HEK293 (cell line): Measurements from ENCODE around the gene NOXO1.

Experiments used
- GLI2 ChIP-seq: fragments of 450-650 bp; formaldehyde crosslinking; IDR thresholded peaks from 2 replicates; pipeline ENCODE4; 2017; ENCODE audit warnings: missing biosample characterization, missing genetic modification characterization, low read depth, borderline replicate concordance
- HIC1 ChIP-seq: fragments of 450-650 bp; formaldehyde crosslinking; IDR thresholded peaks from 2 replicates; pipeline ENCODE4 v1.5.1; 2016; ENCODE audit warnings: missing biosample characterization, missing genetic modification characterization
- IKZF3 ChIP-seq: fragments of 450-650 bp; IDR thresholded peaks from 2 replicates; pipeline ENCODE4 v1.5.0; 2018; ENCODE audit warnings: missing biosample characterization, mild to moderate bottlenecking, missing genetic modification characterization, moderate library complexity
- INSM2 ChIP-seq: fragments of 450-650 bp; formaldehyde crosslinking; IDR thresholded peaks from 2 replicates; pipeline ENCODE4 v1.5.1; 2016; ENCODE audit warnings: missing biosample characterization, missing genetic modification characterization
- KLF17 ChIP-seq: fragments of 450-650 bp; formaldehyde crosslinking; IDR thresholded peaks from 2 replicates; pipeline ENCODE4 v1.5.1; 2016; ENCODE audit warnings: missing biosample characterization, missing genetic modification characterization
- KLF8 ChIP-seq: fragments of 450-650 bp; formaldehyde crosslinking; IDR thresholded peaks from 2 replicates; pipeline ENCODE4 v1.5.1; 2016; ENCODE audit warnings: missing biosample characterization, missing genetic modification characterization
- PRDM6 ChIP-seq: fragments of 450-650 bp; formaldehyde crosslinking; IDR thresholded peaks from 2 replicates; pipeline ENCODE4 v1.5.1; 2017; ENCODE audit warnings: missing biosample characterization, missing genetic modification characterization
- SALL2 ChIP-seq: fragments of 450-650 bp; formaldehyde crosslinking; IDR thresholded peaks from 2 replicates; pipeline ENCODE4 v1.5.0; 2017; ENCODE audit warnings: missing biosample characterization, mild to moderate bottlenecking, missing genetic modification characterization, borderline replicate concordance
- SETDB1 ChIP-seq: IDR thresholded peaks from one replicate; pipeline ENCODE4 v1.6.1; 2017; ENCODE audit warnings: mild to moderate bottlenecking, low read length, moderate library complexity, mixed read lengths; ENCODE audit not compliant: insufficient read length
- ZBTB21 ChIP-seq: fragments of 450-650 bp; formaldehyde crosslinking; IDR thresholded peaks from 2 replicates; pipeline ENCODE4 v1.5.1; 2017; ENCODE audit warnings: missing biosample characterization, missing genetic modification characterization
- ZBTB8A ChIP-seq: fragments of 450-650 bp; formaldehyde crosslinking; IDR thresholded peaks from 2 replicates; pipeline ENCODE4 v1.5.1; 2016; ENCODE audit warnings: missing biosample characterization, missing genetic modification characterization
- ZNF112 ChIP-seq: fragments of 450-650 bp; formaldehyde crosslinking; IDR thresholded peaks from 2 replicates; pipeline ENCODE4 v1.5.0; 2017; ENCODE audit warnings: missing biosample characterization, missing genetic modification characterization
- ZNF155 ChIP-seq: fragments of 450-650 bp; formaldehyde crosslinking; IDR thresholded peaks from 2 replicates; pipeline ENCODE4 v1.5.1; 2016; ENCODE audit warnings: missing biosample characterization, missing genetic modification characterization
- ZNF174 ChIP-seq: fragments of 450-650 bp; formaldehyde crosslinking; IDR thresholded peaks from 2 replicates; pipeline ENCODE4 v1.5.0; 2017; ENCODE audit warnings: missing biosample characterization, mild to moderate bottlenecking, missing genetic modification characterization
- ZNF302 ChIP-seq: fragments of 450-650 bp; formaldehyde crosslinking; IDR thresholded peaks from 2 replicates; pipeline ENCODE4 v1.5.1; 2016; ENCODE audit warnings: missing biosample characterization, missing genetic modification characterization, low read depth
- ZNF311 ChIP-seq: fragments of 450-650 bp; formaldehyde crosslinking; IDR thresholded peaks from 2 replicates; pipeline ENCODE4 v1.5.1; 2017; ENCODE audit warnings: missing biosample characterization, missing genetic modification characterization, borderline replicate concordance
- ZNF37A ChIP-seq: fragments of 450-650 bp; IDR thresholded peaks from 2 replicates; pipeline ENCODE4 v1.5.1; 2018; ENCODE audit warnings: missing biosample characterization, missing genetic modification characterization
- ZNF391 ChIP-seq: fragments of 450-650 bp; formaldehyde crosslinking; IDR thresholded peaks from 2 replicates; pipeline ENCODE4 v1.5.1; 2016; ENCODE audit warnings: low read depth, missing biosample characterization, missing genetic modification characterization, borderline replicate concordance
- ZNF423 ChIP-seq: fragments of 450-650 bp; formaldehyde crosslinking; IDR thresholded peaks from 2 replicates; pipeline ENCODE4 v1.5.1; 2016; ENCODE audit warnings: missing biosample characterization, missing genetic modification characterization
- ZNF426 ChIP-seq: fragments of 450-650 bp; formaldehyde crosslinking; IDR thresholded peaks from 2 replicates; pipeline ENCODE4 v1.5.1; 2017; ENCODE audit warnings: missing biosample characterization, missing genetic modification characterization, mild to moderate bottlenecking, inconsistent platforms, moderate library complexity
- ZNF510 ChIP-seq: fragments of 450-650 bp; formaldehyde crosslinking; IDR thresholded peaks from 2 replicates; pipeline ENCODE4 v1.5.1; 2018; ENCODE audit warnings: mild to moderate bottlenecking, missing genetic modification characterization, missing biosample characterization; ENCODE audit not compliant: insufficient replicate concordance
- ZNF529 ChIP-seq: fragments of 450-650 bp; formaldehyde crosslinking; IDR thresholded peaks from 2 replicates; pipeline ENCODE4 v1.5.1; 2017; ENCODE audit warnings: missing genetic modification characterization, missing biosample characterization; ENCODE audit not compliant: insufficient replicate concordance
- ZNF560 ChIP-seq: fragments of 450-650 bp; formaldehyde crosslinking; IDR thresholded peaks from 2 replicates; pipeline ENCODE4 v1.5.1; 2017; ENCODE audit warnings: missing biosample characterization, missing genetic modification characterization, borderline replicate concordance
- ZNF571 ChIP-seq: fragments of 450-650 bp; formaldehyde crosslinking; IDR thresholded peaks from 2 replicates; pipeline ENCODE4 v1.5.0; 2017; ENCODE audit warnings: missing biosample characterization, missing genetic modification characterization
- ZNF596 ChIP-seq: fragments of 450-650 bp; IDR thresholded peaks from 2 replicates; pipeline ENCODE4 v1.5.0; 2018; ENCODE audit warnings: missing biosample characterization, mild to moderate bottlenecking, missing genetic modification characterization, moderate library complexity
- ZNF621 ChIP-seq: fragments of 450-650 bp; formaldehyde crosslinking; IDR thresholded peaks from 2 replicates; pipeline ENCODE4 v1.5.1; 2017; ENCODE audit warnings: missing biosample characterization, missing genetic modification characterization
- ZNF654 ChIP-seq: fragments of 450-650 bp; formaldehyde crosslinking; IDR thresholded peaks from 2 replicates; pipeline ENCODE4 v1.5.1; 2016; ENCODE audit warnings: low read depth, missing biosample characterization, missing genetic modification characterization
- ZNF658 ChIP-seq: fragments of 450-650 bp; formaldehyde crosslinking; IDR thresholded peaks from 2 replicates; pipeline ENCODE4; 2016; ENCODE audit warnings: missing biosample characterization, missing genetic modification characterization
- ZNF660 ChIP-seq: fragments of 450-650 bp; IDR thresholded peaks from 2 replicates; pipeline ENCODE4 v1.5.1; 2018; ENCODE audit warnings: missing biosample characterization, mild to moderate bottlenecking, missing genetic modification characterization
- ZNF701 ChIP-seq: fragments of 450-650 bp; formaldehyde crosslinking; IDR thresholded peaks from 2 replicates; pipeline ENCODE4 v1.5.1; 2016; ENCODE audit warnings: missing biosample characterization, missing genetic modification characterization
- ZNF704 ChIP-seq: fragments of 450-650 bp; formaldehyde crosslinking; IDR thresholded peaks from 2 replicates; pipeline ENCODE4 v1.5.1; 2016; ENCODE audit warnings: missing biosample characterization, missing genetic modification characterization

The NOXO1 gene

GRCh38 chr16:2023092-2024031 is 42.1 kb upstream of the NOXO1 start (continued):
- TF ChIP-seq ZNF510 (tag by site-specific recombination) (no peak), ZNF701 (tag by site-specific recombination) (no peak), ZNF426 (tag by site-specific recombination) (no peak), ZNF621 (tag by site-specific recombination) (no peak), SALL2 (tag by site-specific recombination) (no peak), ZNF174 (tag by site-specific recombination) (no peak), ZNF302 (tag by site-specific recombination) (no peak), ZNF658 (tag by site-specific recombination) (no peak), ZNF660 (tag by site-specific recombination) (no peak), ZNF155 (tag by site-specific recombination) (no peak), SETDB1 (no peak), ZNF596 (tag by site-specific recombination) (no peak), INSM2 (tag by site-specific recombination) (no peak), ZNF571 (tag by site-specific recombination) (no peak), ZNF112 (tag by site-specific recombination) (no peak), ZBTB8A (tag by site-specific recombination) (0 out of 2 replicates have a peak, but pooled peaks have one; percentile 36), PRDM6 (tag by site-specific recombination) (no peak), GLI2 (tag by site-specific recombination) (no peak), IKZF3 (tag by site-specific recombination) (no peak), ZBTB21 (no peak), KLF17 (tag by site-specific recombination) (peak; percentile 69; the same call in 1 of the 2 replicates), ZNF654 (peak; percentile 49), ZNF391 (tag by site-specific recombination) (peak; percentile 65; the same call in 1 of the 2 replicates), ZNF560 (tag by site-specific recombination) (no peak), HIC1 (tag by site-specific recombination) (peak; percentile 64; the same call in 1 of the 2 replicates), ZNF704 (tag by site-specific recombination) (no peak), ZNF311 (tag by site-specific recombination) (no peak), ZNF423 (tag by site-specific recombination) (no peak), ZNF529 (tag by site-specific recombination) (no peak), KLF8 (tag by site-specific recombination) (peak; percentile 87; the same call in 1 of the 2 replicates), ZNF37A (tag by site-specific recombination) (no peak)
